ENCODE measurements around the gene LYZL1.
"Not testable (repeated sequence)": the region's sequence is repeated elsewhere in the genome, so short reads cannot be mapped to it uniquely, and the experiment has no call there.

- not testable (repeated sequence) for TF ChIP-seq REST (IDR thresholded peaks at IDR 0.05; ENCODE audit: borderline replicate concordance); RAD21 (conservative IDR thresholded peaks at IDR 0.05)
Observed at GRCh38 chr10:29291561-29291960, 2.7 kb downstream of the LYZL1 start.
